ENCODE data around the gene HOXB13.

The HOXB13 gene

DNA sequence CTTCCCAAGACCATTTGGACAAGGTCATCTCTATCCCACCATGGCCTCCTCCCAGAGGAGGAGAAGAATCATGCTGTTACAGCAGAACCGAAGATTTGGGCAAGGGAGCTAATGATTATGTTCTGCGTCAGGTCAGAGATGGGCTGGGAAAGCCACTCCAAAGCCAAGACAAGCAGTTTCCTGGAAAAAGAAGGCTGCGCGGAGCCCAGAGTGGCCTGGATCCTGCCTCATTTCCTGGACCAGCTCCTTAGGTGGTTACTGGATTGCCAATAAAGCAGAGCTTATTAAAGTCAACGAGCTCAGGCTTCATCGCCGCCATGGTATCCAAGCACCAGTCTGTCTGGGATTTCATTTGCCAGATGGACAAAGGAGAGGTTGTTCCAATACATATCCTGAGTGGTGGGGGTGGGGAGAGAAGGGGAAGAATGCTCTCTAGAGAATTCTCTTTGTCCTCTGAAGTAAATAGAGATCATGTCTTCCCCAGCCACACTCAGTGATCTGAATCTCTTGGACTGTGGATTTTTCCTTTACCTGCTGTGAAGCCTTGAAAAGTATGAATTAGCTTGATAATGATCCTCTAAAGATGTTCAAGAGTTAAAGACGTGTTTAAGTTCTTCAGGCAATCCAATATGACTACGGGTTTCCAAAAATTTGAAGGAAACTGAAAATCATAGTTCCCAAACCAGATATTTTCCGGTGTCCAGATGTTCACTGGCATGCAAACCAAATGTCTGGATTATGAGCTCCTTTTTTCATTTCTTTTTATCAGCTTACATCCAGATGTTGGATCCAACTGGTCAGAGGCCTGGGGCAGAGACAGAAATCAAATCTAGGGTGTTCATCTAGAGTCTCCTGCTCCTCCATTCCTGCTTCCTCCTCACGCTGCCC lies 23.9 kb downstream of the HOXB13 start:
- TF ChIP-seq, protein P1, sequence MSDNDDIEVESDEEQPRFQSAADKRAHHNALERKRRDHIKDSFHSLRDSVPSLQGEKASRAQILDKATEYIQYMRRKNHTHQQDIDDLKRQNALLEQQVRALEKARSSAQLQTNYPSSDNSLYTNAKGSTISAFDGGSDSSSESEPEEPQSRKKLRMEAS (IDR thresholded peaks at IDR 0.05) = no peak
- no peak for TF ChIP-seq TCF12 (IDR thresholded peaks at IDR 0.05; ENCODE audit: low read depth)

DNA sequence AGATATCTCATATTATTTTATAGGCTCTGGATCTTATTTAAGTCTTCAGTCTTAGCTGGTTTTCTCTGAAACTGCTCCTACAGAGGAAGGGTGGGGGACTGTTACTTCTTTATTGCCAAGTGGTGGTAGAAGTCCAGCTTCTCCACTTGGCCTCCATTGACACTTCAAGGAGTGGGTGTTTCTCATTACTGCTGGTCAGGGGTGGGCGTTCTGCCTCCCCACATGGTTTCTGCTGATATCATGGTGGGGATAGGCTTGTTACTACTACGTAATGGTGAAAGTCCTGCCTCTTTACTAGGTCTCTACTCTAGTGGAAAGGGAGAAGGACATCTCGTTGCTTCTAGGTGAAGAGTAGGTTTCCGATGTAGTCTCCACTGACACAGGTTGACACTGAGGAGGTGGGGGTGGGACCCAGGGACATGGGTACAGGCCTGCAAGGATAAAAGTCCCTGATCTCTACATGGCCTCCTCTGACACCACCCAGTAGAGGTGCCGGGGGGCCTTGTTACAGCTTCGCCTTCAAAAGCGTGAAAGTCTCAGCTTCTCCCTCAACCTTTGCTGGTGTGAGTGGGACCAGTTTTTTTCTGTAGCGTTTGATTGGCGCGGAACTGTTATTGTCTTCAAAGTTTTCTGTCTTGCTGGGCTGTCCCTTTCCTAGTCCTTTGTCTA lies 26.6 kb downstream of the HOXB13 start:
- TF ChIP-seq, protein P2, sequence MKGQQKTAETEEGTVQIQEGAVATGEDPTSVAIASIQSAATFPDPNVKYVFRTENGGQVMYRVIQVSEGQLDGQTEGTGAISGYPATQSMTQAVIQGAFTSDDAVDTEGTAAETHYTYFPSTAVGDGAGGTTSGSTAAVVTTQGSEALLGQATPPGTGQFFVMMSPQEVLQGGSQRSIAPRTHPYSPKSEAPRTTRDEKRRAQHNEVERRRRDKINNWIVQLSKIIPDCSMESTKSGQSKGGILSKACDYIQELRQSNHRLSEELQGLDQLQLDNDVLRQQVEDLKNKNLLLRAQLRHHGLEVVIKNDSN (IDR thresholded peaks at IDR 0.05) = no peak
- TF ChIP-seq, protein P3, sequence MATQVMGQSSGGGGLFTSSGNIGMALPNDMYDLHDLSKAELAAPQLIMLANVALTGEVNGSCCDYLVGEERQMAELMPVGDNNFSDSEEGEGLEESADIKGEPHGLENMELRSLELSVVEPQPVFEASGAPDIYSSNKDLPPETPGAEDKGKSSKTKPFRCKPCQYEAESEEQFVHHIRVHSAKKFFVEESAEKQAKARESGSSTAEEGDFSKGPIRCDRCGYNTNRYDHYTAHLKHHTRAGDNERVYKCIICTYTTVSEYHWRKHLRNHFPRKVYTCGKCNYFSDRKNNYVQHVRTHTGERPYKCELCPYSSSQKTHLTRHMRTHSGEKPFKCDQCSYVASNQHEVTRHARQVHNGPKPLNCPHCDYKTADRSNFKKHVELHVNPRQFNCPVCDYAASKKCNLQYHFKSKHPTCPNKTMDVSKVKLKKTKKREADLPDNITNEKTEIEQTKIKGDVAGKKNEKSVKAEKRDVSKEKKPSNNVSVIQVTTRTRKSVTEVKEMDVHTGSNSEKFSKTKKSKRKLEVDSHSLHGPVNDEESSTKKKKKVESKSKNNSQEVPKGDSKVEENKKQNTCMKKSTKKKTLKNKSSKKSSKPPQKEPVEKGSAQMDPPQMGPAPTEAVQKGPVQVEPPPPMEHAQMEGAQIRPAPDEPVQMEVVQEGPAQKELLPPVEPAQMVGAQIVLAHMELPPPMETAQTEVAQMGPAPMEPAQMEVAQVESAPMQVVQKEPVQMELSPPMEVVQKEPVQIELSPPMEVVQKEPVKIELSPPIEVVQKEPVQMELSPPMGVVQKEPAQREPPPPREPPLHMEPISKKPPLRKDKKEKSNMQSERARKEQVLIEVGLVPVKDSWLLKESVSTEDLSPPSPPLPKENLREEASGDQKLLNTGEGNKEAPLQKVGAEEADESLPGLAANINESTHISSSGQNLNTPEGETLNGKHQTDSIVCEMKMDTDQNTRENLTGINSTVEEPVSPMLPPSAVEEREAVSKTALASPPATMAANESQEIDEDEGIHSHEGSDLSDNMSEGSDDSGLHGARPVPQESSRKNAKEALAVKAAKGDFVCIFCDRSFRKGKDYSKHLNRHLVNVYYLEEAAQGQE (IDR thresholded peaks at IDR 0.05; ENCODE audit: low read depth) = no peak
- TF ChIP-seq EGR1 (IDR thresholded peaks at IDR 0.05) (no peak), ZBTB7A (IDR thresholded peaks at IDR 0.05; ENCODE audit: low read depth) (no peak), TEAD4 (IDR thresholded peaks at IDR 0.05) (no peak), CREB1 (IDR thresholded peaks at IDR 0.05; ENCODE audit: low read depth) (no peak), RAD21 (IDR thresholded peaks at IDR 0.05; ENCODE audit: low read depth) (no peak), FOXM1 (IDR thresholded peaks at IDR 0.05; ENCODE audit: borderline replicate concordance, low read depth) (no peak), CEBPB (IDR thresholded peaks at IDR 0.05) (no peak)

DNA sequence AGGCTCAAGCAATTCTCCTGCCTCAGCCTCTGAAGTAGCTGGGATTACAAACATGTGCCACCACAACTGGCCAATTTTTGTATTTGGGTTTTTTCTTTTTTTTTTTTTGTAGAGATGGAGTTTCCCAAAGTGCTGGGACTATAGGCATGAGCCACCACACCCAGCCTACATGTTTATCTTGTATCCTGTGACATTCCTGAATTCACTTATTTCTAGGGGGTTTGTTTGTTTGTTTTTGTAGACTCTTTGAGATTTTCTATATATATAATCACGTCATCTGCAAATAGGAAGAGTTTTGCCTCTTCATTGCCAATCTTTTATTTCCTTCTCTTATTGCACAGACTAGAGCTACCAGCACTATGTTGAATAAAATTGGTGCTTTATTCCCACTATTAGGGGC lies 35.4 kb downstream of the HOXB13 start:
- TF ChIP-seq ZBTB7A (IDR thresholded peaks at IDR 0.05; ENCODE audit: low read depth) (no peak), TAF1 (IDR thresholded peaks at IDR 0.05; ENCODE audit: low read depth) (no peak), YY1 (IDR thresholded peaks at IDR 0.05; ENCODE audit: low read depth) (no peak), TEAD4 (IDR thresholded peaks at IDR 0.05) (no peak), EP300 (IDR thresholded peaks at IDR 0.05; ENCODE audit: borderline replicate concordance) (no peak), CREB1 (IDR thresholded peaks at IDR 0.05; ENCODE audit: low read depth) (no peak), EGR1 (IDR thresholded peaks at IDR 0.05) (no peak), RAD21 (IDR thresholded peaks at IDR 0.05; ENCODE audit: low read depth) (no peak), NFIC (IDR thresholded peaks at IDR 0.05) (no peak), FOXM1 (IDR thresholded peaks at IDR 0.05; ENCODE audit: borderline replicate concordance, low read depth) (no peak), CEBPB (IDR thresholded peaks at IDR 0.05) (no peak), TCF12 (IDR thresholded peaks at IDR 0.05; ENCODE audit: low read depth) (no peak)
- TF ChIP-seq, protein P1 (IDR thresholded peaks at IDR 0.05) = no peak
- TF ChIP-seq, protein P2 (IDR thresholded peaks at IDR 0.05) = no peak
- TF ChIP-seq, protein P3 (IDR thresholded peaks at IDR 0.05; ENCODE audit: low read depth) = no peak

DNA sequence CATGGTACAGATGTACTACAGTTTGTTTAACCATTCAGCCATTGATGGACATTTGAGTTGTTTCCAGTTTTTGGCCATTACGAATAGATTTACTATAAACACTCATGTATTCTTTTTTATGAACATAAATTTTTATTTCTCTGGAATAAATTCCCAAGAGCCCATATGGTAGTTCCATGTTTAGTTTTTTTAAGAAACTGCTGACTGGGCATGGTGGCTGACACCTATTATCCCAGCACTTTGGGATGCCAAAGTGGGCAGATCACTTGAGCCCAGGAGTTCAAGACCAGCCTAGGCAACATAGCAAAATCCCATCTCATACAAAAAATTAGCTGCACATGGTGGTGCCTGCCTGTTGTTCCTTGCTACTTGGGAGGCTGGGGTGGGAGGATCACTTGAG lies 36.5 kb downstream of the HOXB13 start:
- TF ChIP-seq FOXM1 (IDR thresholded peaks at IDR 0.05; ENCODE audit: borderline replicate concordance, low read depth) (no peak), RAD21 (IDR thresholded peaks at IDR 0.05; ENCODE audit: low read depth) (no peak), TEAD4 (IDR thresholded peaks at IDR 0.05) (no peak), CEBPB (IDR thresholded peaks at IDR 0.05) (no peak), EP300 (IDR thresholded peaks at IDR 0.05; ENCODE audit: borderline replicate concordance) (no peak), NFIC (IDR thresholded peaks at IDR 0.05) (no peak), CREB1 (IDR thresholded peaks at IDR 0.05; ENCODE audit: low read depth) (no peak), EGR1 (IDR thresholded peaks at IDR 0.05) (no peak), YY1 (IDR thresholded peaks at IDR 0.05; ENCODE audit: low read depth) (no peak), TAF1 (IDR thresholded peaks at IDR 0.05; ENCODE audit: low read depth) (no peak)
- TF ChIP-seq, protein P3 (IDR thresholded peaks at IDR 0.05; ENCODE audit: low read depth) = no peak
- TF ChIP-seq, protein P2 (IDR thresholded peaks at IDR 0.05) = no peak
- TF ChIP-seq, protein P1 (IDR thresholded peaks at IDR 0.05) = no peak
